ENCODE results near the gene PRRT2. TPM values are rescaled to one million over a fixed set of nuclear protein-coding genes. Genes with fewer than 3 reads are reported as not detected.

The PRRT2 gene
- total and polyA plus RNA-seq, 10 of the 15 experiments (the other 5 are each of a cell fraction or from before 2014, with no cell fraction given): 0.08 to 0.49 (median 0.12) TPM; not detected in 4

DNA sequence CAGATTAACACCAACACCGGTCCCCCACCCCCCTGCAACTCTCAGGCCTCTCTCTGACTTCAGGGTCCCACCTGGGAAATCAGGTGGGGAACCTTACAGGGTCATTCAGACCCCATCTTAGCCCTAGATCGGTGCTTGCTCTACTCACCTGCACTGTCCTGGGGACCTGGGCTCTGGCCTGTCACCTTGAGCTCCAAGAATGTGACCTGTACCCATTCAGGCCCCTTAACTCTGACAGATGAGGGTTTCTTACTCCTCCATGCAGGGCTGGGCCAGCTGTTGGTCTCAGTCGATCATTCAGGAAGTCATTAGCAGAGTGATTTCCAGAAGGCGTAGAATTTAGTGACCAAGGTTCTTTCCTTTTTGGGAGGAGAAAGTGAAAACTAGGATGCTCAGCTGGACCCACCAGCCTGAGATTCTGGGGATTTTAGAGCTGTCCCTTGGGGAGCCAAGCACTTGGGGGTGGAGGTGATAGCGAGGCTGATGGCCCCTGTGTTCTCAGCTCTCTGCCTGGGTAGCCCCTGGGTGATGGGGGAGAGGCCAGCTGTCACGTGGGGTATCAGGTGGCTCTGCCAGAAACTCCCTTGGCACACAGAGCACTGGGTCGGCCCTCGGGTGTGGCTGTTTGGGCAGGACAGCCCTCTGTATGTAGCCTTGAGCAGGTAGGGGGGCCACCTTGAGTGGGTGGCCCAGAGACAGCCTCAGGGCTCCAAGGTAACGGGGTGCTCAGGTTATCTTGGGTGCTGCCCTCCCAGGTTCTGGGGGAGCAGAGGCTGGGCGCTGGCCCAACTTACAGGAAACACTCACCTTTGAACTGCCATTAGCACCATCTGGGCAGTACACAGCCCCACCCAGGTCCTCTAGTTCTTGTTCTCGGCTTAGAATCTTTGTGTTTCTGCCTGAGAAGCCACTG is 9.0 kb downstream of the PRRT2 start (continued):
- no peak for TF ChIP-seq CUX1 (IDR thresholded peaks at IDR 0.05; ENCODE audit: insufficient replicate concordance, low read depth, low read length)
- no peak for TF ChIP-seq FOXM1 (IDR thresholded peaks at IDR 0.05; ENCODE audit: low read depth, low read length)
- TF ChIP-seq SMAD1 (IDR thresholded peaks at IDR 0.05; ENCODE audit: low read depth, partially characterized antibody): peak; percentile 22
- TF ChIP-seq RUNX3 (IDR thresholded peaks at IDR 0.05; ENCODE audit: low read length): no peak
- no peak for TF ChIP-seq BMI1 (IDR thresholded peaks at IDR 0.05; ENCODE audit: borderline replicate concordance)
- no peak for TF ChIP-seq ELK1 (IDR thresholded peaks at IDR 0.05; ENCODE audit: low read depth, low read length)
- TF ChIP-seq ZNF622 (IDR thresholded peaks at IDR 0.05): no peak
- TF ChIP-seq SKIL (IDR thresholded peaks at IDR 0.05; ENCODE audit: low read depth, poor library complexity, severe bottlenecking): no peak
- TF ChIP-seq PBX3 (IDR thresholded peaks at IDR 0.05; ENCODE audit: insufficient replicate concordance, low read depth, low read length): no peak
- no peak for TF ChIP-seq IRF5 (IDR thresholded peaks at IDR 0.05; ENCODE audit: borderline replicate concordance)
- TF ChIP-seq ESRRA (IDR thresholded peaks at IDR 0.05; ENCODE audit: low read length): no peak
- TF ChIP-seq DPF2 (IDR thresholded peaks at IDR 0.05): peak; percentile 28; the same call in 1 of the 2 replicates
- TF ChIP-seq POLR2AphosphoS2 (IDR thresholded peaks at IDR 0.05; ENCODE audit: low read depth, low read length): peak; percentile 46; the same call in 1 of the 2 replicates

Measured in GM12878 (cell line).